Liver (tissue), 9 donors: Measurements from ENCODE around the gene SYMPK. TPM values are rescaled to one million over a fixed set of nuclear protein-coding genes. Genes with fewer than 3 reads are reported as not detected.

ENCODE experiments used
- DNase-seq: peaks from one replicate; pipeline ENCODE4 v3.0.0-alpha.2; 2017; ENCODE audit warnings: low spot score
- H3K27ac ChIP-seq, 2 donors: one replicate each; pipeline ENCODE4 v1.7.0; 2013; ENCODE audit warnings: inconsistent platforms in 2 of 2, low read length in 2 of 2, control low read depth in 1 of 2, low read depth in 1 of 2, mild to moderate bottlenecking in 1 of 2
- H3K27me3 ChIP-seq, 4 donors: one replicate each; pipeline versions ENCODE4 v1.6.1 to v1.7.0; 2013; ENCODE audit warnings: low read length in 3 of 4, inconsistent platforms in 1 of 4, mild to moderate bottlenecking in 1 of 4, moderate library complexity in 1 of 4; ENCODE audit not compliant: control insufficient read depth in 4 of 4, insufficient read depth in 4 of 4
- H3K36me3 ChIP-seq, 4 donors: one replicate each; pipeline versions ENCODE4 v1.6.1 to v1.7.0; 2013; ENCODE audit warnings: low read length in 3 of 4, mild to moderate bottlenecking in 3 of 4, low read depth in 1 of 4, moderate library complexity in 1 of 4; ENCODE audit not compliant: control insufficient read depth in 4 of 4, insufficient read depth in 3 of 4
- H3K4me1 ChIP-seq, 4 donors: one replicate each; pipeline versions ENCODE4 v1.6.1 to v1.7.0; 2013; ENCODE audit warnings: low read length in 3 of 4, mild to moderate bottlenecking in 3 of 4, moderate library complexity in 1 of 4; ENCODE audit not compliant: control insufficient read depth in 4 of 4, insufficient read depth in 4 of 4
- H3K4me3 ChIP-seq, 3 donors: one replicate each; pipeline versions ENCODE4 v1.6.1 to v1.7.0; 2013; ENCODE audit warnings: low read length in 3 of 3, control low read depth in 1 of 3, low read depth in 1 of 3, mild to moderate bottlenecking in 1 of 3
- H3K9ac ChIP-seq, 2 donors: one replicate each; pipeline ENCODE4 v1.7.0; 2013; ENCODE audit warnings: low read length in 2 of 2, mild to moderate bottlenecking in 2 of 2, moderate library complexity in 2 of 2, control low read depth in 1 of 2, low read depth in 1 of 2
- H3K9me3 ChIP-seq, 4 donors: one replicate each; pipeline versions ENCODE4 v1.6.1 to v1.7.0; 2013; ENCODE audit warnings: low read length in 3 of 4; ENCODE audit not compliant: control insufficient read depth in 4 of 4
- ATF3 ChIP-seq: IDR thresholded peaks from 2 replicates; pipeline ENCODE4 v1.6.1; 2016; ENCODE audit warnings: antibody characterized with exemption
- CTCF ChIP-seq: fragments of 150-350 bp; IDR thresholded peaks from 2 replicates; pipeline ENCODE4 v1.5.1; 2017; ENCODE audit warnings: improper control_type of control experiment, low read depth, low read length; ENCODE audit not compliant: missing input control
- FOXA1 ChIP-seq: IDR thresholded peaks from 2 replicates; pipeline ENCODE4 v1.6.1; 2016; ENCODE audit warnings: antibody characterized with exemption
- FOXA2 ChIP-seq: IDR thresholded peaks from 2 replicates; pipeline ENCODE4 v1.6.1; 2016; ENCODE audit warnings: antibody characterized with exemption
- GABPA ChIP-seq, 2 donors: IDR thresholded peaks in 1 of 2; conservative IDR thresholded peaks in 1 of 2; 2 replicates each; pipeline ENCODE4 v1.6.1; 2016; ENCODE audit warnings: antibody characterized with exemption in 2 of 2, mild to moderate bottlenecking in 1 of 2, moderate library complexity in 1 of 2
- HNF4A ChIP-seq, 2 donors: conservative IDR thresholded peaks; 2 replicates each; pipeline ENCODE4 v1.6.1; 2016; ENCODE audit warnings: antibody characterized with exemption in 2 of 2, mild to moderate bottlenecking in 2 of 2
- HNF4G ChIP-seq: IDR thresholded peaks from 2 replicates; pipeline ENCODE4 v1.6.1; 2016; ENCODE audit warnings: antibody characterized with exemption
- MAX ChIP-seq: IDR thresholded peaks from 2 replicates; pipeline ENCODE4 v1.6.1; 2016; ENCODE audit warnings: antibody characterized with exemption
- RAD21 ChIP-seq, 2 donors: IDR thresholded peaks; 2 replicates each; pipeline ENCODE4 v1.6.1; 2016; ENCODE audit warnings: antibody characterized with exemption in 2 of 2, mild to moderate bottlenecking in 2 of 2
- REST ChIP-seq: IDR thresholded peaks from 2 replicates; pipeline ENCODE4 v1.6.1; 2016; ENCODE audit warnings: antibody characterized with exemption, mild to moderate bottlenecking
- RXRA ChIP-seq, 2 donors: IDR thresholded peaks; 2 replicates each; pipeline ENCODE4 v1.6.1; 2017 to 2018; ENCODE audit warnings: antibody characterized with exemption in 2 of 2, mild to moderate bottlenecking in 1 of 2
- TAF1 ChIP-seq: conservative IDR thresholded peaks from 2 replicates; pipeline ENCODE4 v1.6.1; 2016; ENCODE audit warnings: antibody characterized with exemption, mild to moderate bottlenecking
- ZBTB33 ChIP-seq: IDR thresholded peaks from 2 replicates; pipeline ENCODE4 v1.6.1; 2016; ENCODE audit warnings: antibody characterized with exemption
- WGBS: extraction: QIAGEN DNeasy Blood & Tissue Kit; methylation state at CpG from one replicate; pipeline ENCODE4 v1.1.7; 2013; 5-methylcytosine and 5-hydroxymethylcytosine counted together
- polyA plus RNA-seq, 2 donors: library from polyadenylated mRNA; stranded (reverse) in 1 of 2; unstranded in 1 of 2; fragments of 200-250 nt in 1 of 2; fragments of >200 nt in 1 of 2; fragmentation: Nextera tagmentation in 1 of 2; extraction: Ambion mirVana in 1 of 2; gene quantifications; one replicate each; pipeline versions ENCODE4 v1.2.1 to v1.2.3, GENCODE V29; 2013 to 2015
- total RNA-seq, 2 donors: library from RNA; depleted of rRNA; stranded (reverse); fragments of >200 nt; gene quantifications; one replicate each; pipeline ENCODE4 v1.2.3, GENCODE V29; 2014
- donor health status: healthy.
- donor health status: healthy.
- donor health status: healthy.
- donor health status: healthy.
- donor health status: healthy.

The SYMPK gene
- total and polyA plus RNA-seq, 4 donors: 5.5 to 26.1 (median 24.1) TPM

- Histone ChIP-seq H3K4me1 (peaks cover 20 to 73% (median 42%) of the 10 kb centered on the region in 4 donors), H3K27ac (peak overlapping the region; percentile 89 to 94), H3K9me3 (no peaks in the 10 kb centered on the region), H3K27me3 (no peaks in the 10 kb centered on the region), H3K9ac (no peak overlapping the region), H3K4me3 (no peak overlapping the region), H3K36me3 (peaks cover 0 to 4% (median 1%) of the 10 kb centered on the region in 4 donors)
- 55% methylated on average over 7 of the region's 7 CpGs for WGBS
- no peak for TF ChIP-seq RAD21 (IDR thresholded peaks at IDR 0.05)
- TF ChIP-seq CTCF: no peak
- no peak for TF ChIP-seq GABPA (IDR thresholded peaks at IDR 0.05 in 1 of 2, conservative IDR thresholded peaks at IDR 0.05 in 1 of 2)
- no peak for TF ChIP-seq ZBTB33
- no peak for TF ChIP-seq TAF1
- TF ChIP-seq MAX: no peak
- TF ChIP-seq HNF4G: no peak
- TF ChIP-seq HNF4A (conservative IDR thresholded peaks at IDR 0.05): no peak
- TF ChIP-seq ATF3: no peak
- TF ChIP-seq FOXA1: no peak
- no peak for TF ChIP-seq RXRA (IDR thresholded peaks at IDR 0.05)
- no peak for TF ChIP-seq FOXA2
- TF ChIP-seq REST: no peak
- no peak for DNase-seq
Observed at GRCh38 chr19:45873219-45873772, 10.3 kb upstream of the SYMPK start.
